CD14-positive monocyte (primary cell): ENCODE data around the gene EEF1AKMT3. TPM values are rescaled to one million over a fixed set of nuclear protein-coding genes. Genes with fewer than 3 reads are reported as not detected.

Experiments
- DNase-seq, 3 donors: peaks; one replicate each; pipeline ENCODE4 v3.0.0-alpha.2; 2011 to 2022
- H2AFZ ChIP-seq: 2 replicates; pipeline ENCODE4 v1.6.0; 2012; ENCODE audit warnings: mild to moderate bottlenecking, low read depth, low read length, inconsistent platforms; ENCODE audit not compliant: insufficient read depth, poor library complexity, severe bottlenecking
- H3K27ac ChIP-seq, 2 donors: 1 replicate in 1 of 2; 2 replicates in 1 of 2; pipeline ENCODE4 v1.5.1; 2012 to 2013; ENCODE audit warnings: low read length in 2 of 2, control low read depth in 1 of 2, inconsistent platforms in 1 of 2, low read depth in 1 of 2, mild to moderate bottlenecking in 1 of 2
- H3K27me3 ChIP-seq, 2 donors: one replicate each; pipeline versions ENCODE4 v1.6.0 to v1.6.1; 2011 to 2013; ENCODE audit warnings: low read length in 2 of 2; ENCODE audit not compliant: control insufficient read depth in 2 of 2, insufficient read depth in 2 of 2
- H3K36me3 ChIP-seq, 2 donors: replicated peaks in 1 of 2; 1 replicate in 1 of 2; 2 replicates in 1 of 2; pipeline versions ENCODE4 v1.5.1 to v1.6.1; 2012 to 2013; ENCODE audit warnings: low read length in 2 of 2, control low read depth in 1 of 2, inconsistent platforms in 1 of 2, mild to moderate bottlenecking in 1 of 2; ENCODE audit not compliant: insufficient read depth in 2 of 2, control insufficient read depth in 1 of 2
- H3K4me1 ChIP-seq, 2 donors: 1 replicate in 1 of 2; 2 replicates in 1 of 2; pipeline versions ENCODE4 v1.5.1 to v1.6.1; 2012 to 2013; ENCODE audit warnings: low read length in 2 of 2, control low read depth in 1 of 2, inconsistent platforms in 1 of 2, mild to moderate bottlenecking in 1 of 2, moderate library complexity in 1 of 2; ENCODE audit not compliant: insufficient read depth in 2 of 2, control insufficient read depth in 1 of 2
- H3K4me2 ChIP-seq: replicated peaks from 2 replicates; pipeline ENCODE3; 2012; ENCODE audit warnings: low read length, moderate library complexity, mild to moderate bottlenecking; ENCODE audit not compliant: poor library complexity, severe bottlenecking; ENCODE audit errors: extremely low read depth
- H3K4me3 ChIP-seq, 3 experiments: fragments of 200-600 bp in 1 of 3; sonication (generic) in 1 of 3; replicated peaks in 1 of 3; 1 replicate in 2 of 3; 2 replicates in 1 of 3; pipeline ENCODE4 v1.5.1; 2011 to 2013; ENCODE audit warnings: low read length in 3 of 3, mild to moderate bottlenecking in 3 of 3, control low read depth in 2 of 3, low read depth in 2 of 3, inconsistent platforms in 1 of 3, moderate library complexity in 1 of 3
- H3K79me2 ChIP-seq: 2 replicates; pipeline ENCODE4 v1.6.0; 2012; ENCODE audit warnings: mild to moderate bottlenecking, control low read depth, inconsistent platforms, low read length, moderate library complexity; ENCODE audit not compliant: insufficient read depth
- H3K9ac ChIP-seq: 2 replicates; pipeline ENCODE4 v1.6.0; 2017; ENCODE audit warnings: low read length, mild to moderate bottlenecking; ENCODE audit not compliant: insufficient read depth, poor library complexity, severe bottlenecking
- H3K9me3 ChIP-seq, 2 donors: replicated peaks in 1 of 2; 1 replicate in 1 of 2; 2 replicates in 1 of 2; pipeline versions ENCODE4 v1.5.1 to v1.6.1; 2012 to 2013; ENCODE audit warnings: low read length in 2 of 2, control low read depth in 1 of 2; ENCODE audit not compliant: control insufficient read depth in 1 of 2, insufficient read depth in 1 of 2
- H4K20me1 ChIP-seq: 2 replicates; pipeline ENCODE4 v1.6.0; 2012; ENCODE audit warnings: mild to moderate bottlenecking, low read length, control low read depth, moderate library complexity; ENCODE audit not compliant: insufficient read depth
- H3K27ac Mint-ChIP-seq, 7 donors: one replicate each; pipeline ENCODE4 v1.8.0; 2020; ENCODE audit warnings: mild to moderate bottlenecking in 7 of 7, mixed read lengths in 7 of 7, moderate library complexity in 6 of 7, inconsistent platforms in 2 of 7
- H3K27me3 Mint-ChIP-seq, 3 donors: one replicate each; pipeline ENCODE4 v1.8.0; 2021 to 2022; ENCODE audit warnings: low read depth in 3 of 3, mild to moderate bottlenecking in 3 of 3, mixed read lengths in 3 of 3, moderate library complexity in 3 of 3, inconsistent platforms in 1 of 3
- H3K36me3 Mint-ChIP-seq, 2 donors: one replicate each; pipeline ENCODE4 v1.8.0; 2020; ENCODE audit warnings: mixed read lengths in 2 of 2, inconsistent platforms in 1 of 2, mild to moderate bottlenecking in 1 of 2
- H3K4me1 Mint-ChIP-seq: one replicate; pipeline ENCODE4 v1.8.0; 2020; ENCODE audit warnings: mild to moderate bottlenecking, mixed read lengths
- H3K4me3 Mint-ChIP-seq, 2 donors: one replicate each; pipeline ENCODE4 v1.8.0; 2020; ENCODE audit warnings: mild to moderate bottlenecking in 2 of 2, mixed read lengths in 2 of 2, moderate library complexity in 1 of 2
- H3K9me3 Mint-ChIP-seq, 7 donors: one replicate each; pipeline ENCODE4 v1.8.0; 2020 to 2022; ENCODE audit warnings: mixed read lengths in 7 of 7, mild to moderate bottlenecking in 6 of 7, moderate library complexity in 6 of 7, inconsistent platforms in 2 of 7
- WGBS: methylation state at CpG from one replicate; pipeline ENCODE4 v1.1.5; 2013; ENCODE audit warnings: missing lambda C conversion rate; ENCODE audit not compliant: insufficient coverage; 5-methylcytosine and 5-hydroxymethylcytosine counted together
- intact Hi-C, 2 donors: fragments of 100-400 bp; cut with micrococcal nuclease; formaldehyde crosslinking; loops; one replicate each; pipeline versions ENCODE4 v1.15.0 to v1.15.1; 2023
- polyA plus RNA-seq, 3 donors: library from polyadenylated mRNA; depleted of rRNA in 1 of 3; unstranded in 2 of 3; stranded (reverse) in 1 of 3; fragments of 300-500 nt in 2 of 3; fragments of >200 nt in 1 of 3; fragmentation: Illumina TruSeq in 2 of 3; gene quantifications; 1 replicate in 2 of 3; 2 replicates in 1 of 3; pipeline ENCODE4 v1.2.3, GENCODE V29; 2012 to 2021
- TF ChIP-seq, protein P1 (sequence below): fragments of 200-600 bp; IDR thresholded peaks from one replicate; pipeline ENCODE4 v1.8.0; 2022; ENCODE audit warnings: antibody characterized with exemption, mild to moderate bottlenecking

The EEF1AKMT3 gene
- polyA plus RNA-seq, 3 donors, result 3.4 to 4.2 (median 3.4) TPM

DNA sequence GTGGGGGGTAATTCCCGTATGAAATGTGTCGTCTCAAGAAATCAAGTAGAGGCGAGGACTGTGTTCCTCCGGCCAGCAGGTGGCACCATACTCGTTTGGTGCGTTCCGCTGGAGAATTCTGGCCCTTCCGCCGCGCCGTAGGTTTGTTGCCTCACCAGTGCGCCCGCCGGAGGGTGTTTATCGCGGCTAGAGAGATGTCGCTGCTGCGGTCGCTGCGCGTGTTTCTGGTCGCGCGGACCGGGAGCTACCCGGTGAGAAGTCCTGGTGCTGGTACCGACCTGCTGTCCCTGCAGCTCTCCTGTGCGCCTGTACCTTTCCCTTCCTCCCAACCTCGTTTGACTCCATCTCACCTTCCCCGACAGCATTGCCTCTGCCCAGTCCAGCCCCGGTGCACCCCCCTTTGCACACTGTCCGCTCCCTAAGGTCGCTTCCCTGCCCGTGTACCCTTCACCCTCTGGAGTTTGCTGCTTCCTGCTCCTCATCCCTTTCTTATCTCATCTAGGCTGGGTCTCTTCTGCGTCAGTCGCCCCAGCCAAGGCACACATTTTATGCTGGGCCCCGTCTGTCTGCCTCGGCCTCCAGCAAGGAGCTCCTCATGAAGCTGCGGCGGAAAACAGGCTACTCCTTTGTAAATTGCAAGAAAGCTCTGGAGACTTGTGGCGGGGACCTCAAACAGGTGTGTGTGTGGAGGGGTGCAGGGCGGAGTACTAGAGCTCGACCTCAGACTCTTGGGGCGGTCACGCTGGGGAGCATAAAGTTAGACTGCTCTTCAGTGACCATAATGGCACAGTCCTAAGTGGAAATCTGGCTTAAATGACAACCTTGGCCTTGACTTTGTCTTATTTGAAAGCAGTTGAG is 10.4 kb downstream of the EEF1AKMT3 start, which contains the start of gene TSFM:
TSFM (plus strand) TSS at position 180 of the 858 bp plus-strand sequence; CDS start at position 195, 15 bp downstream.
- peak within 1 kb of the TSS; percentile 87 for H2AFZ ChIP-seq
- peaks cover 23 to 24% of the 10 kb centered on the region in 2 donors for H3K36me3 Mint-ChIP-seq
- peaks cover 25 to 28% of the 10 kb centered on the region in 2 donors for H3K36me3 ChIP-seq
- no peaks in the 10 kb centered on the region for H3K9me3 ChIP-seq
- H4K20me1 ChIP-seq, result no peaks in the 10 kb centered on the region
- peak within 1 kb of the TSS; percentile 77 for H3K9ac ChIP-seq
- no peaks in the 10 kb centered on the region for H3K27me3 ChIP-seq
- H3K27ac Mint-ChIP-seq, result peak within 1 kb of the TSS; percentile 91 to 98 (median 95)
- peaks cover 41% of the 10 kb centered on the region for H3K4me1 Mint-ChIP-seq
- peak within 1 kb of the TSS; percentile 63 to 87 (median 82) for H3K4me3 ChIP-seq
- 1% methylated on average over 43 of the region's 45 CpGs for WGBS
- peaks cover 17% of the 10 kb centered on the region for H3K79me2 ChIP-seq
- H3K9me3 Mint-ChIP-seq, result peaks cover 0 to 2% (median 0%) of the 10 kb centered on the region in 7 donors
- TF ChIP-seq, protein P1, sequence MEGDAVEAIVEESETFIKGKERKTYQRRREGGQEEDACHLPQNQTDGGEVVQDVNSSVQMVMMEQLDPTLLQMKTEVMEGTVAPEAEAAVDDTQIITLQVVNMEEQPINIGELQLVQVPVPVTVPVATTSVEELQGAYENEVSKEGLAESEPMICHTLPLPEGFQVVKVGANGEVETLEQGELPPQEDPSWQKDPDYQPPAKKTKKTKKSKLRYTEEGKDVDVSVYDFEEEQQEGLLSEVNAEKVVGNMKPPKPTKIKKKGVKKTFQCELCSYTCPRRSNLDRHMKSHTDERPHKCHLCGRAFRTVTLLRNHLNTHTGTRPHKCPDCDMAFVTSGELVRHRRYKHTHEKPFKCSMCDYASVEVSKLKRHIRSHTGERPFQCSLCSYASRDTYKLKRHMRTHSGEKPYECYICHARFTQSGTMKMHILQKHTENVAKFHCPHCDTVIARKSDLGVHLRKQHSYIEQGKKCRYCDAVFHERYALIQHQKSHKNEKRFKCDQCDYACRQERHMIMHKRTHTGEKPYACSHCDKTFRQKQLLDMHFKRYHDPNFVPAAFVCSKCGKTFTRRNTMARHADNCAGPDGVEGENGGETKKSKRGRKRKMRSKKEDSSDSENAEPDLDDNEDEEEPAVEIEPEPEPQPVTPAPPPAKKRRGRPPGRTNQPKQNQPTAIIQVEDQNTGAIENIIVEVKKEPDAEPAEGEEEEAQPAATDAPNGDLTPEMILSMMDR, result peak; percentile 94
- peak within 1 kb of the TSS; percentile 99 to 100 for H3K4me3 Mint-ChIP-seq
- H3K27ac ChIP-seq, result peak within 1 kb of the TSS; percentile 43 to 81
- H3K4me1 ChIP-seq, result peaks cover 37 to 39% of the 10 kb centered on the region in 2 donors
- H3K4me2 ChIP-seq, result peak within 1 kb of the TSS; percentile 83
- peaks cover 0 to 3% (median 0%) of the 10 kb centered on the region in 3 donors for H3K27me3 Mint-ChIP-seq
- intact Hi-C loops, result loop anchor here in 1 of 2 donors (5.0 kb wide), 1 partner anchor 64 kb away; the partner anchor contains the start of gene CTDSP2
- peak; percentile 91 to 93 (median 92) for DNase-seq

DNA sequence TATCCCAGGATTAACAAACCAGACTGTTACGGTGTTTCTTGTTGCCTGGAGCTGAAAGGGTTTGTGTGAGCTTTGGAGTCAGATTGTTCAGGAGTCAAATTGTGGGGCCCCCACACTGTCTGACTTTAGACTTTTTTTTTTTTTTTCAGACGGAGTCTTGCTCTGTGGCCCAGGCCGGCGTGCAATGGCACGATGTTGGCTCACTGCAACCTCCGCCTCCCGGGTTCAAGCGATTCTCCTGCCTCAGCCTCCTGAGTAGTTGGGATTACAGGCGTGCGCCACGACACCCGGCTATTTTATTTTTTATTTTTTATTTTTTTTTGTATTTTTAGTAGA is 11.0 kb downstream of the EEF1AKMT3 start:
- H3K79me2 ChIP-seq, result peaks cover 17% of the 10 kb centered on the region
- H3K9ac ChIP-seq, result peak overlapping the region; percentile 77
- no peak for DNase-seq
- TF ChIP-seq, protein P1, result no peak
- peaks cover 37 to 39% of the 10 kb centered on the region in 2 donors for H3K4me1 ChIP-seq
- Mint-ChIP-seq H3K27me3 (peaks cover 0 to 3% (median 0%) of the 10 kb centered on the region in 3 donors), H3K9me3 (peaks cover 0 to 2% (median 0%) of the 10 kb centered on the region in 7 donors), H3K27ac (peak overlapping the region in 4 of 7 donors; percentile 69 to 98 (median 83)), H3K4me3 (peak overlapping the region; percentile 99 to 100), H3K4me1 (peaks cover 41% of the 10 kb centered on the region), H3K36me3 (peaks cover 27 to 29% of the 10 kb centered on the region in 2 donors)
- 96% methylated on average over 8 of the region's 12 CpGs for WGBS
- peak overlapping the region; percentile 83 for H3K4me2 ChIP-seq
- no peaks in the 10 kb centered on the region for H3K9me3 ChIP-seq
- intact Hi-C loops, result loop anchor here in 1 of 2 donors (5.0 kb wide), 1 partner anchor 64 kb away; the partner anchor contains the start of gene CTDSP2
- H2AFZ ChIP-seq, result peak overlapping the region; percentile 87
- H4K20me1 ChIP-seq, result no peaks in the 10 kb centered on the region
- peaks cover 27 to 34% of the 10 kb centered on the region in 2 donors for H3K36me3 ChIP-seq
- peak overlapping the region in 1 of 2 donors; percentile 81 for H3K27ac ChIP-seq
- no peaks in the 10 kb centered on the region for H3K27me3 ChIP-seq
- peak overlapping the region; percentile 63 to 87 (median 82) for H3K4me3 ChIP-seq
